Natural killer cell (primary cell): ENCODE measurements around the gene PAX6. TPM values are rescaled to one million over a fixed set of nuclear protein-coding genes. Genes with fewer than 3 reads are reported as not detected.

Source experiments
- ATAC-seq, 3 donors: fragments of 150-1000 bp in 2 of 3; fragments of 200-7000 bp in 1 of 3; cut with Tn5 transposase; 1 replicate in 1 of 3; 2 replicates in 2 of 3; pipeline ENCODE4 v1.10.0; 2021; ENCODE audit warnings: mild to moderate bottlenecking in 2 of 3, moderate library complexity in 2 of 3
- DNase-seq, 2 donors: peaks; one replicate each; pipeline versions ENCODE4 v3.0.0 to v3.0.0-alpha.2; 2013 to 2021; ENCODE audit warnings: mixed read lengths in 1 of 2
- H3K27ac ChIP-seq: one replicate; pipeline ENCODE4 v1.5.1; 2013; ENCODE audit warnings: mild to moderate bottlenecking, low read length
- H3K27me3 ChIP-seq: one replicate; pipeline ENCODE4 v1.6.1; 2013; ENCODE audit warnings: low read length; ENCODE audit not compliant: control insufficient read depth, insufficient read depth
- H3K36me3 ChIP-seq: one replicate; pipeline ENCODE4 v1.6.1; 2013; ENCODE audit warnings: low read length; ENCODE audit not compliant: control insufficient read depth, insufficient read depth
- H3K4me1 ChIP-seq: one replicate; pipeline ENCODE4 v1.6.1; 2013; ENCODE audit warnings: low read length; ENCODE audit not compliant: control insufficient read depth, insufficient read depth
- H3K4me3 ChIP-seq: one replicate; pipeline ENCODE4 v1.5.1; 2013; ENCODE audit warnings: low read length
- H3K9me3 ChIP-seq: one replicate; pipeline ENCODE4 v1.6.1; 2013; ENCODE audit warnings: low read length; ENCODE audit not compliant: control insufficient read depth, insufficient read depth
- H3K27ac Mint-ChIP-seq, 2 donors: one replicate each; pipeline ENCODE4 v1.8.0; 2022; ENCODE audit warnings: mild to moderate bottlenecking in 2 of 2, mixed read lengths in 2 of 2, moderate library complexity in 1 of 2
- H3K27me3 Mint-ChIP-seq, 2 donors: one replicate each; pipeline ENCODE4 v1.8.0; 2022; ENCODE audit warnings: low read depth in 2 of 2, mixed read lengths in 2 of 2
- H3K36me3 Mint-ChIP-seq: one replicate; pipeline ENCODE4 v1.8.0; 2022; ENCODE audit warnings: mixed read lengths
- H3K4me1 Mint-ChIP-seq, 2 donors: one replicate each; pipeline ENCODE4 v1.8.0; 2022; ENCODE audit warnings: mixed read lengths in 2 of 2
- H3K4me3 Mint-ChIP-seq: one replicate; pipeline ENCODE4 v1.8.0; 2022; ENCODE audit warnings: mild to moderate bottlenecking, moderate library complexity, mixed read lengths
- H3K9me3 Mint-ChIP-seq, 2 donors: one replicate each; pipeline ENCODE4 v1.8.0; 2022; ENCODE audit warnings: mixed read lengths in 2 of 2
- WGBS: methylation state at CpG from one replicate; pipeline ENCODE4 v1.1.7; 2013; ENCODE audit warnings: missing lambda C conversion rate; ENCODE audit not compliant: insufficient coverage; 5-methylcytosine and 5-hydroxymethylcytosine counted together
- intact Hi-C: fragments of 100-400 bp; cut with micrococcal nuclease; formaldehyde crosslinking; loops from one replicate; pipeline ENCODE4 v1.14.2; 2022
- total RNA-seq, 4 donors: library from RNA; stranded (reverse); fragments of 120-200 nt in 1 of 4; gene quantifications; one replicate each; pipeline versions ENCODE4 v1.2.3 to v1.2.4, GENCODE V29; 2013 to 2022
- TF ChIP-seq, protein P1 (sequence below): fragments of 200-600 bp; IDR thresholded peaks from one replicate; pipeline ENCODE4 v1.8.0; 2022; ENCODE audit warnings: antibody characterized with exemption

The PAX6 gene
- total RNA-seq, 3 donors from 2014 or later (not counting 1 experiment from before 2014, with no cell fraction given): not detected

DNA sequence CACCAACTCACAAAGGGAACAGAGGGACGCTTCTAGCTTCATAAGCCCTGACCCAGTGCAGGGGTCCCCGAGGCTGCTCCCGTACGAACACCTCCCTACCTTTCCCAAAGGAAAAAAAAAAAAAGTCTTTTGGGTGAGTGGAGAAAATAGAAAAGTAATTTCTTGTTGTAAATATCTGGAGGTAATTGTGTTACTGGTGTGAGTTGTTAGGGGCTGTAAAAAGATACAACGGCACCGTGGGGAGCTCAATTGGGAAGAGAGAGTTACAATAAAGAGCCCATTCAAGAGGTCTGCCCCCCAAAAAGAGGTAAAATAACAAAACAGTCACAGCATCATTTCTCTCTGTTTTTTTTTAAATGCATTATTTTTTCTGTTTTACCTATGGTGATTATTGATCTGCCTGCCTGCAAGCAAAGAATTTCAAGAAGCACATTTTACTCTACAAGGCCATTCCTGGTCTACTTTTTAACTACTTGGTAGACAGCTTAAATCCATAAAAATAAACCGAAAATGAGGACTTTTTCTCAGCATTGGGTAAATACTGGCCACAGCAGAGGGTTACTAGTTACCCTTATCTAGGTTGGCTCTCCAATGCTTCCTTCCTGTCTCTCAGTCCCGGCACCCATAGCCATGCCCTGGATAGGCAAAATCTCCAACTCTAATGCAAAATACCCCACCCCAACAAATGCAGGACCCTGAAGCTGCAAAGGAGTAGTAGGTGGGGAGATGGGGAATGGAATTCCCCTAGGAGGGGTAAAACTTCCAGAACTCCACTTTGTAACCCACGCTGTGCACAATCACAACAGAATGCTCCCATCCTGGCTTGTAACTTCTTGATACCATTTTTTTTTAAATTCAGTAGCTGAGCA is 3.1 kb downstream of the PAX6 start:
- WGBS: 8% methylated on average over 4 of the region's 9 CpGs
- Mint-ChIP-seq H3K9me3 (no peaks in the 10 kb centered on the region), H3K27ac (no peak overlapping the region), H3K36me3 (peaks cover 36% of the 10 kb centered on the region), H3K4me3 (peak overlapping the region; percentile 21), H3K27me3 (peaks cover 71 to 81% of the 10 kb centered on the region in 2 donors), H3K4me1 (peaks cover 53 to 59% of the 10 kb centered on the region in 2 donors)
- Histone ChIP-seq H3K36me3 (no peaks in the 10 kb centered on the region), H3K4me1 (peaks cover 57% of the 10 kb centered on the region), H3K27me3 (peaks cover 87% of the 10 kb centered on the region), H3K9me3 (peaks cover 15% of the 10 kb centered on the region), H3K4me3 (no peak overlapping the region), H3K27ac (no peak overlapping the region)
- DNase-seq (no peak), ATAC-seq (no peak)
- intact Hi-C loops: no loop called here
- TF ChIP-seq, protein P1, sequence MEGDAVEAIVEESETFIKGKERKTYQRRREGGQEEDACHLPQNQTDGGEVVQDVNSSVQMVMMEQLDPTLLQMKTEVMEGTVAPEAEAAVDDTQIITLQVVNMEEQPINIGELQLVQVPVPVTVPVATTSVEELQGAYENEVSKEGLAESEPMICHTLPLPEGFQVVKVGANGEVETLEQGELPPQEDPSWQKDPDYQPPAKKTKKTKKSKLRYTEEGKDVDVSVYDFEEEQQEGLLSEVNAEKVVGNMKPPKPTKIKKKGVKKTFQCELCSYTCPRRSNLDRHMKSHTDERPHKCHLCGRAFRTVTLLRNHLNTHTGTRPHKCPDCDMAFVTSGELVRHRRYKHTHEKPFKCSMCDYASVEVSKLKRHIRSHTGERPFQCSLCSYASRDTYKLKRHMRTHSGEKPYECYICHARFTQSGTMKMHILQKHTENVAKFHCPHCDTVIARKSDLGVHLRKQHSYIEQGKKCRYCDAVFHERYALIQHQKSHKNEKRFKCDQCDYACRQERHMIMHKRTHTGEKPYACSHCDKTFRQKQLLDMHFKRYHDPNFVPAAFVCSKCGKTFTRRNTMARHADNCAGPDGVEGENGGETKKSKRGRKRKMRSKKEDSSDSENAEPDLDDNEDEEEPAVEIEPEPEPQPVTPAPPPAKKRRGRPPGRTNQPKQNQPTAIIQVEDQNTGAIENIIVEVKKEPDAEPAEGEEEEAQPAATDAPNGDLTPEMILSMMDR: no peak

DNA sequence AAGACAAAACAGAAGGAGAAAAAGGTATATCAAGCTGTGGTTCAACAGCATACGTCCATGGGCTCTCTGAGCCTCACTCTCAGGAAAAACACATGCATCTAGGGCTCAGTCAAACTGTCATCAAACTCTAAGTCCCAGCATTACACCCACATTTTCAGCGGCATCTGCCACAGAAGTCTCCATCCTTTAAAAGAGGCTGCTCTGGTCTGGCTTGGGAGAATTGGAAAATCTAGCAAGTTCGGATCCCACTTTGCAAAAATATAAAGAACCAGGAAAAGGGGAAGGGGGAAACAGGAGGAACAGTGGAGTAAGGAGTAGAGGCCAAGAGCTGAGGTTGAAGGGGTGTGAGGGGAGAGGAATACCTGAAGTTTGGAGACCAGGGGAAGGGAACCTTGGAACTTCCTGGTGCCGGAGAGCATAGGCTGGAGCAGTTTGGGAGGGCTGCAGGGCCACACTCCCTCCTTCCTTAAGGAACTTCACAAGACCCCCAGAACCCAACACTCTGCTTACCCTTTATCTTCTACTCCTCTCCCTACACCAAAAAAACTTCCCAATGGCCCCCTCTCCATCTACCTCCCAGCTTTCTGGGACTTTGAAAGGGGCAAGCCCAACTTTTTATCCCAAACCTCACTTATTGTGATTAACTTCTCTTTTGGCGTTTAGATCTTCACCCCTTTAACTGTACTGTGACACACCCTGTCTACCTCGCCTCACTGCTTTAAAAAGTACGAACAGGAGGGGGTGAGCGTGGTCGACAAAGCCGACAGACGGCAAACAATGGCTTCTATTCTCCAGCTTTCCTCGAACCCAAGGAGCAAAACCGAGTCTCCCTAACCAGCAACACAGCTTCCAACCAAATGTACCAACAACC is 4.0 kb downstream of the PAX6 start:
- no peak overlapping the region for H3K27ac Mint-ChIP-seq
- H3K4me1 ChIP-seq: peaks cover 50% of the 10 kb centered on the region
- peak in 1 of 2 donors; percentile 1 for DNase-seq
- peaks cover 82% of the 10 kb centered on the region for H3K27me3 ChIP-seq
- H3K36me3 ChIP-seq: no peaks in the 10 kb centered on the region
- peaks cover 54 to 58% of the 10 kb centered on the region in 2 donors for H3K4me1 Mint-ChIP-seq
- no peak for ATAC-seq
- peak overlapping the region; percentile 21 for H3K4me3 Mint-ChIP-seq
- no peak overlapping the region for H3K4me3 ChIP-seq
- H3K9me3 ChIP-seq: peaks cover 15% of the 10 kb centered on the region
- TF ChIP-seq, protein P1: no peak
- intact Hi-C loops: no loop called here
- H3K36me3 Mint-ChIP-seq: peaks cover 42% of the 10 kb centered on the region
- no peak overlapping the region for H3K27ac ChIP-seq
- H3K9me3 Mint-ChIP-seq: peaks cover 2 to 3% of the 10 kb centered on the region in 2 donors
- H3K27me3 Mint-ChIP-seq: peaks cover 75 to 83% of the 10 kb centered on the region in 2 donors
- WGBS: 16% methylated on average over 13 of the region's 13 CpGs

DNA sequence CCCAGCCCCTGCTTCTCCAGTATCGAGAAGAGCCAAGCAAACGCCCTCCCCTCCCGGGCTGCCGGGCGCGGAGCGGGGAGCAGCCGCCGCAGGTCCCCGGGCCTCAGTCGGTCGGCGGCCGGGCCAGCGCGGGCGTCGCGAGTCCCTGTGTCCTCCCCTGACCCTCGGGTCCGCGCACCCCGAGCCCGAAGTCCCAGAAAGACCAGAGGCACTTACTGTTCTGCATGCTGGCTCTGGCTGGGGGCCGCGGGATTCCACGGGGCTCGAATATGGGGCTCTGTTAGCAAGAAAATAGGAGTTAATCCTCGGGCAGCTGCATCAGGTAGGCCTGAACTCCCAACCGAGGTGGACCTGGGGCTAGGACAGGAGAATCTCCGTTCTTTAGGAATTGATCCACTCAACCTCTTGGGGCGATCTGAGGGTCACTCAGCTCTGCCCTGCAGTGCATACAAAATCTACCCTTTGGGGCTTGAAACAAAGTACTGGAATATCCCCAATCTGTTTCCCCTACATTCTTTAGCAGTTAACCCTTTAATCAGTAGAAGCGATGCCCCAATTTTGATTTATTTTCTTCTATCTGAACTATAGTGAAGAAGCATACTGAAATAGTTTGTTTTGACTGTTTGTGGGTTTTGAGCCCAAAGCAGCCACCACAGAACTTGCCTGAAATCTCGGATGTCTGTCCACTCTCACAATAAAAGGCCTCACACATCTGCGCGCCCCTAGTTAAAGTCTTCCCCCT is 4.8 kb downstream of the PAX6 start:
- H3K4me3 Mint-ChIP-seq: no peak overlapping the region
- WGBS: 10% methylated on average over 35 of the region's 36 CpGs
- intact Hi-C loops: no loop called here
- TF ChIP-seq, protein P1: no peak
- ATAC-seq (no peak), DNase-seq (peak in 1 of 2 donors; percentile 1)
- H3K9me3 Mint-ChIP-seq: peaks cover 2 to 3% of the 10 kb centered on the region in 2 donors
- H3K9me3 ChIP-seq: peaks cover 15% of the 10 kb centered on the region
- H3K27me3 Mint-ChIP-seq: peaks cover 75 to 83% of the 10 kb centered on the region in 2 donors
- H3K27ac ChIP-seq: no peak overlapping the region
- H3K36me3 Mint-ChIP-seq: peaks cover 50% of the 10 kb centered on the region
- H3K36me3 ChIP-seq: no peaks in the 10 kb centered on the region
- peaks cover 48 to 52% of the 10 kb centered on the region in 2 donors for H3K4me1 Mint-ChIP-seq
- H3K4me3 ChIP-seq: no peak overlapping the region
- peaks cover 42% of the 10 kb centered on the region for H3K4me1 ChIP-seq
- H3K27me3 ChIP-seq: peaks cover 83% of the 10 kb centered on the region
- no peak overlapping the region for H3K27ac Mint-ChIP-seq
